Panc1 (cell line): ENCODE measurements around the gene MAPKAPK5. TPM values are rescaled to one million over a fixed set of nuclear protein-coding genes. Genes with fewer than 3 reads are reported as not detected.

Source experiments
- ATAC-seq: fragments of 200-7000 bp; cut with Tn5 transposase; 2 replicates; pipeline ENCODE4 v1.9.1; 2020; ENCODE audit warnings: mild to moderate bottlenecking, moderate library complexity
- BruUV-seq: library from RNA; stranded (reverse); fragments of 400-500 nt; replicated peaks from 2 replicates; lab custom pipeline; 2021; lab: Mats Ljungman, UMichigan
- CTCF ChIA-PET: fragments of 300-600 bp; sonication (Branson Sonifier 250); formaldehyde crosslinking; loops from one replicate; lab custom pipeline; 2022; ENCODE audit warnings: antibody characterized with exemption; lab: Charles Lee
- POLR2A ChIA-PET: fragments of 300-600 bp; sonication (Branson Sonifier 250); formaldehyde crosslinking; loops from one replicate; lab custom pipeline; 2022; ENCODE audit warnings: antibody characterized with exemption; lab: Charles Lee
- DNase-seq: peaks from one replicate; pipeline ENCODE4 v3.0.0-alpha.2; 2010; ENCODE audit warnings: low read depth, low spot score
- H3K27ac ChIP-seq: 2 replicates; pipeline ENCODE4 v1.5.1; 2011; ENCODE audit warnings: mild to moderate bottlenecking, low read length, inconsistent platforms
- H3K27me3 ChIP-seq: fragments of 200-500 bp; sonication (Bioruptor generic); 2 replicates; pipeline ENCODE4 v1.6.0; 2014; ENCODE audit warnings: low read length, inconsistent platforms; ENCODE audit not compliant: control insufficient read depth, insufficient read depth
- H3K36me3 ChIP-seq: fragments of 200-500 bp; sonication (Bioruptor generic); 2 replicates; pipeline ENCODE4 v1.5.1; 2014; ENCODE audit warnings: inconsistent platforms, mild to moderate bottlenecking, low read length, moderate library complexity; ENCODE audit not compliant: control insufficient read depth, insufficient read depth
- H3K4me1 ChIP-seq: 2 replicates; pipeline ENCODE4 v1.5.1; 2011; ENCODE audit warnings: inconsistent platforms, mild to moderate bottlenecking, low read length, moderate library complexity; ENCODE audit not compliant: control insufficient read depth, insufficient read depth
- H3K4me3 ChIP-seq, 2 experiments: 2 replicates each; pipeline ENCODE4 v1.5.1; 2011 to 2012; ENCODE audit warnings: low read depth in 2 of 2, low read length in 2 of 2, mild to moderate bottlenecking in 2 of 2, inconsistent platforms in 1 of 2, moderate library complexity in 1 of 2
- H3K9me3 ChIP-seq: fragments of 200-500 bp; sonication (Bioruptor generic); 2 replicates; pipeline ENCODE4 v1.5.1; 2014; ENCODE audit warnings: low read depth, mild to moderate bottlenecking, inconsistent platforms, low read length, moderate library complexity; ENCODE audit not compliant: control insufficient read depth, insufficient read depth
- CTCF ChIP-seq: fragments of 450-650 bp; IDR thresholded peaks from 2 replicates; pipeline ENCODE4 v1.5.1; 2017; ENCODE audit warnings: mild to moderate bottlenecking
- POLR2AphosphoS5 ChIP-seq: IDR thresholded peaks from 2 replicates; pipeline ENCODE4 v1.6.1; 2012; ENCODE audit warnings: mild to moderate bottlenecking, low read depth, low read length, moderate library complexity
- REST ChIP-seq, 2 experiments: IDR thresholded peaks; 2 replicates each; pipeline ENCODE4 v1.6.1; 2011 to 2012; ENCODE audit warnings: low read depth in 2 of 2, control low read depth in 1 of 2, low read length in 1 of 2, mild to moderate bottlenecking in 1 of 2, moderate library complexity in 1 of 2; ENCODE audit not compliant: insufficient read depth in 1 of 2
- SIN3A ChIP-seq: IDR thresholded peaks from 2 replicates; pipeline ENCODE4 v1.6.1; 2012; ENCODE audit warnings: low read depth, mild to moderate bottlenecking, low read length, moderate library complexity, borderline replicate concordance; ENCODE audit not compliant: insufficient read depth
- TCF7L2 ChIP-seq: IDR thresholded peaks from 2 replicates; pipeline ENCODE4 v1.6.1; 2011; ENCODE audit warnings: mild to moderate bottlenecking, low read depth, low read length, inconsistent platforms
- in situ Hi-C: cut with HindIII; loops from 2 replicates; pipeline ENCODE4 v1.10.0; 2016; ENCODE audit warnings: low sequenced_read_pairs, low pct_unique_long_range_greater_than_20kb
- intact Hi-C: fragments of 100-400 bp; cut with micrococcal nuclease; formaldehyde crosslinking; loops from one replicate; pipeline ENCODE4 v1.10.0; 2022; ENCODE audit not compliant: unreplicated experiment
- total RNA-seq: library from RNA; stranded (reverse); gene quantifications from one replicate; pipeline ENCODE4 v1.2.1, GENCODE V29; 2021; ENCODE audit not compliant: unreplicated experiment

MAPKAPK5 gene
- total RNA-seq, 1 experiment from 2014 or later: 49.7 TPM

GRCh38 chr12:111798182-111798581 is 43.8 kb upstream of the MAPKAPK5 start:
- POLR2A ChIA-PET: interaction anchor here (0.7 kb wide), 1 partner anchor 11 kb away, joined by 6 read pairs; no protein-coding TSS in a partner anchor
- no peak overlapping the region for H3K27ac ChIP-seq
- TF ChIP-seq REST (IDR thresholded peaks at IDR 0.05; ENCODE audit: insufficient read depth in 1 of 2, low read depth in 2 of 2, low read length in 1 of 2) (no peak), POLR2AphosphoS5 (no peak), CTCF (no peak), SIN3A (no peak), TCF7L2 (no peak)
- in situ Hi-C loops: no loop called here
- BruUV-seq: no TSS peak
- H3K4me3 ChIP-seq: no peak overlapping the region
- no peaks in the 10 kb centered on the region for H3K27me3 ChIP-seq
- H3K4me1 ChIP-seq: no peaks in the 10 kb centered on the region
- no peaks in the 10 kb centered on the region for H3K36me3 ChIP-seq
- CTCF ChIA-PET: no interaction called here
- H3K9me3 ChIP-seq: no peaks in the 10 kb centered on the region
- no peak for ATAC-seq
- intact Hi-C loops: no loop called here
- DNase-seq: no peak

- BruUV-seq: no TSS peak
- ChIA-PET POLR2A (no interaction called here), CTCF (no interaction called here)
- H3K36me3 ChIP-seq: no peaks in the 10 kb centered on the region
- no peak for TF ChIP-seq TCF7L2
- TF ChIP-seq CTCF: no peak
- no peak overlapping the region for H3K27ac ChIP-seq
- intact Hi-C loops: no loop called here
- H3K4me3 ChIP-seq: no peak overlapping the region
- in situ Hi-C loops: no loop called here
- no peak for DNase-seq
- H3K9me3 ChIP-seq: no peaks in the 10 kb centered on the region
- H3K27me3 ChIP-seq: no peaks in the 10 kb centered on the region
- no peak for ATAC-seq
- no peaks in the 10 kb centered on the region for H3K4me1 ChIP-seq
Observed at GRCh38 chr12:111799758-111800157, 42.3 kb upstream of the MAPKAPK5 start.
